ENCODE data around the gene TRMT11. TPM values are rescaled to one million over a fixed set of nuclear protein-coding genes. Genes with fewer than 3 reads are reported as not detected.

Gene TRMT11
- total and polyA plus RNA-seq, 2 of the 13 experiments (the other 11 are each of a cell fraction or from before 2014, with no cell fraction given), result 42.2 to 81.9 TPM

DNA sequence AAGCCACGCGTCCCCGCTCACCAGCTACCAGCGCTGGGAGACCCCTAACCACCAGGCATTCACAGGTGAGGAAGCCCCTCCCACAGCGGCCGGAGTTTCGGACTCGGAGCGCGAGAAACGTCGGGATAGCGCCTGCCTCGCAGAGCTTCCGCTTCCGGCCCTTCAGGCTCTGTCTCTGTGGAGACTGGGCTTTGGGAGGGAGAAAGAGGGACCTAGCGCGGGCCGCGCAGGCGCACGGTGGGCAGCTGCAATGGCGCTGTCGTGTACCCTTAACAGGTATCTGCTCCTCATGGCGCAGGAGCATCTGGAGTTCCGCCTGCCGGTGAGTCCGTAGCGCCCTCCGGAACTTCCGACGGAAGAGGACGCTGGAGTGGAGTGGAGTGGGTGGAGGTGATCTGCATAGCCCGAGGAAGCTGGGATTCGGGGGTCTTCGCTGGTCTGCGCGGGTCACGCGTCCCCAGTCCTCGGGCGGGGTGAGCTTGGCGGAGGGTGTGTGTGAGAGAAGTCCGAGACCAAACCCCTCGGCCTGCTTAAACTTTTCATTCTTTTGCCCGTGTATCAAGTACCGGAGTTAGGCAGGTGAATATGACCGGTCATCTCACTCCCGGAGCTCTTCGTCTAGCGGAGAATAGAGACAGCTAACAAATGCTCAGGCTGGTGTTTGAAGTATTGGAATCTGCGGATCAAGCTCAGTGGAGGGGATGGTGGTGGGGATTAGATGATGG lies at the start of gene TRMT11 (continued):
- TF ChIP-seq, protein P1, sequence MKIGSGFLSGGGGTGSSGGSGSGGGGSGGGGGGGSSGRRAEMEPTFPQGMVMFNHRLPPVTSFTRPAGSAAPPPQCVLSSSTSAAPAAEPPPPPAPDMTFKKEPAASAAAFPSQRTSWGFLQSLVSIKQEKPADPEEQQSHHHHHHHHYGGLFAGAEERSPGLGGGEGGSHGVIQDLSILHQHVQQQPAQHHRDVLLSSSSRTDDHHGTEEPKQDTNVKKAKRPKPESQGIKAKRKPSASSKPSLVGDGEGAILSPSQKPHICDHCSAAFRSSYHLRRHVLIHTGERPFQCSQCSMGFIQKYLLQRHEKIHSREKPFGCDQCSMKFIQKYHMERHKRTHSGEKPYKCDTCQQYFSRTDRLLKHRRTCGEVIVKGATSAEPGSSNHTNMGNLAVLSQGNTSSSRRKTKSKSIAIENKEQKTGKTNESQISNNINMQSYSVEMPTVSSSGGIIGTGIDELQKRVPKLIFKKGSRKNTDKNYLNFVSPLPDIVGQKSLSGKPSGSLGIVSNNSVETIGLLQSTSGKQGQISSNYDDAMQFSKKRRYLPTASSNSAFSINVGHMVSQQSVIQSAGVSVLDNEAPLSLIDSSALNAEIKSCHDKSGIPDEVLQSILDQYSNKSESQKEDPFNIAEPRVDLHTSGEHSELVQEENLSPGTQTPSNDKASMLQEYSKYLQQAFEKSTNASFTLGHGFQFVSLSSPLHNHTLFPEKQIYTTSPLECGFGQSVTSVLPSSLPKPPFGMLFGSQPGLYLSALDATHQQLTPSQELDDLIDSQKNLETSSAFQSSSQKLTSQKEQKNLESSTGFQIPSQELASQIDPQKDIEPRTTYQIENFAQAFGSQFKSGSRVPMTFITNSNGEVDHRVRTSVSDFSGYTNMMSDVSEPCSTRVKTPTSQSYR (CRISPR knock-in tag; IDR thresholded peaks at IDR 0.05; ENCODE audit: borderline replicate concordance), result no peak
- TF ChIP-seq, protein P2, sequence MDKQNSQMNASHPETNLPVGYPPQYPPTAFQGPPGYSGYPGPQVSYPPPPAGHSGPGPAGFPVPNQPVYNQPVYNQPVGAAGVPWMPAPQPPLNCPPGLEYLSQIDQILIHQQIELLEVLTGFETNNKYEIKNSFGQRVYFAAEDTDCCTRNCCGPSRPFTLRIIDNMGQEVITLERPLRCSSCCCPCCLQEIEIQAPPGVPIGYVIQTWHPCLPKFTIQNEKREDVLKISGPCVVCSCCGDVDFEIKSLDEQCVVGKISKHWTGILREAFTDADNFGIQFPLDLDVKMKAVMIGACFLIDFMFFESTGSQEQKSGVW (CRISPR knock-in tag; IDR thresholded peaks at IDR 0.05; ENCODE audit: borderline replicate concordance), result no peak; the same call in 1 of the 2 replicates
- TF ChIP-seq, protein P3, sequence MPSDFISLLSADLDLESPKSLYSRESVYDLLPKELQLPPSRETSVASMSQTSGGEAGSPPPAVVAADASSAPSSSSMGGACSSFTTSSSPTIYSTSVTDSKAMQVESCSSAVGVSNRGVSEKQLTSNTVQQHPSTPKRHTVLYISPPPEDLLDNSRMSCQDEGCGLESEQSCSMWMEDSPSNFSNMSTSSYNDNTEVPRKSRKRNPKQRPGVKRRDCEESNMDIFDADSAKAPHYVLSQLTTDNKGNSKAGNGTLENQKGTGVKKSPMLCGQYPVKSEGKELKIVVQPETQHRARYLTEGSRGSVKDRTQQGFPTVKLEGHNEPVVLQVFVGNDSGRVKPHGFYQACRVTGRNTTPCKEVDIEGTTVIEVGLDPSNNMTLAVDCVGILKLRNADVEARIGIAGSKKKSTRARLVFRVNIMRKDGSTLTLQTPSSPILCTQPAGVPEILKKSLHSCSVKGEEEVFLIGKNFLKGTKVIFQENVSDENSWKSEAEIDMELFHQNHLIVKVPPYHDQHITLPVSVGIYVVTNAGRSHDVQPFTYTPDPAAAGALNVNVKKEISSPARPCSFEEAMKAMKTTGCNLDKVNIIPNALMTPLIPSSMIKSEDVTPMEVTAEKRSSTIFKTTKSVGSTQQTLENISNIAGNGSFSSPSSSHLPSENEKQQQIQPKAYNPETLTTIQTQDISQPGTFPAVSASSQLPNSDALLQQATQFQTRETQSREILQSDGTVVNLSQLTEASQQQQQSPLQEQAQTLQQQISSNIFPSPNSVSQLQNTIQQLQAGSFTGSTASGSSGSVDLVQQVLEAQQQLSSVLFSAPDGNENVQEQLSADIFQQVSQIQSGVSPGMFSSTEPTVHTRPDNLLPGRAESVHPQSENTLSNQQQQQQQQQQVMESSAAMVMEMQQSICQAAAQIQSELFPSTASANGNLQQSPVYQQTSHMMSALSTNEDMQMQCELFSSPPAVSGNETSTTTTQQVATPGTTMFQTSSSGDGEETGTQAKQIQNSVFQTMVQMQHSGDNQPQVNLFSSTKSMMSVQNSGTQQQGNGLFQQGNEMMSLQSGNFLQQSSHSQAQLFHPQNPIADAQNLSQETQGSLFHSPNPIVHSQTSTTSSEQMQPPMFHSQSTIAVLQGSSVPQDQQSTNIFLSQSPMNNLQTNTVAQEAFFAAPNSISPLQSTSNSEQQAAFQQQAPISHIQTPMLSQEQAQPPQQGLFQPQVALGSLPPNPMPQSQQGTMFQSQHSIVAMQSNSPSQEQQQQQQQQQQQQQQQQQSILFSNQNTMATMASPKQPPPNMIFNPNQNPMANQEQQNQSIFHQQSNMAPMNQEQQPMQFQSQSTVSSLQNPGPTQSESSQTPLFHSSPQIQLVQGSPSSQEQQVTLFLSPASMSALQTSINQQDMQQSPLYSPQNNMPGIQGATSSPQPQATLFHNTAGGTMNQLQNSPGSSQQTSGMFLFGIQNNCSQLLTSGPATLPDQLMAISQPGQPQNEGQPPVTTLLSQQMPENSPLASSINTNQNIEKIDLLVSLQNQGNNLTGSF (CRISPR knock-in tag; IDR thresholded peaks at IDR 0.05), result peak; percentile 37; the same call in 1 of the 2 replicates
- TF ChIP-seq GATA4 (IDR thresholded peaks at IDR 0.05; ENCODE audit: borderline replicate concordance, low read depth), result peak; percentile 75; the same call in 1 of the 2 replicates
- TF ChIP-seq ZNF136 (CRISPR knock-in tag; IDR thresholded peaks at IDR 0.05; ENCODE audit: low read depth), result peak; percentile 93
- TF ChIP-seq, protein P4, sequence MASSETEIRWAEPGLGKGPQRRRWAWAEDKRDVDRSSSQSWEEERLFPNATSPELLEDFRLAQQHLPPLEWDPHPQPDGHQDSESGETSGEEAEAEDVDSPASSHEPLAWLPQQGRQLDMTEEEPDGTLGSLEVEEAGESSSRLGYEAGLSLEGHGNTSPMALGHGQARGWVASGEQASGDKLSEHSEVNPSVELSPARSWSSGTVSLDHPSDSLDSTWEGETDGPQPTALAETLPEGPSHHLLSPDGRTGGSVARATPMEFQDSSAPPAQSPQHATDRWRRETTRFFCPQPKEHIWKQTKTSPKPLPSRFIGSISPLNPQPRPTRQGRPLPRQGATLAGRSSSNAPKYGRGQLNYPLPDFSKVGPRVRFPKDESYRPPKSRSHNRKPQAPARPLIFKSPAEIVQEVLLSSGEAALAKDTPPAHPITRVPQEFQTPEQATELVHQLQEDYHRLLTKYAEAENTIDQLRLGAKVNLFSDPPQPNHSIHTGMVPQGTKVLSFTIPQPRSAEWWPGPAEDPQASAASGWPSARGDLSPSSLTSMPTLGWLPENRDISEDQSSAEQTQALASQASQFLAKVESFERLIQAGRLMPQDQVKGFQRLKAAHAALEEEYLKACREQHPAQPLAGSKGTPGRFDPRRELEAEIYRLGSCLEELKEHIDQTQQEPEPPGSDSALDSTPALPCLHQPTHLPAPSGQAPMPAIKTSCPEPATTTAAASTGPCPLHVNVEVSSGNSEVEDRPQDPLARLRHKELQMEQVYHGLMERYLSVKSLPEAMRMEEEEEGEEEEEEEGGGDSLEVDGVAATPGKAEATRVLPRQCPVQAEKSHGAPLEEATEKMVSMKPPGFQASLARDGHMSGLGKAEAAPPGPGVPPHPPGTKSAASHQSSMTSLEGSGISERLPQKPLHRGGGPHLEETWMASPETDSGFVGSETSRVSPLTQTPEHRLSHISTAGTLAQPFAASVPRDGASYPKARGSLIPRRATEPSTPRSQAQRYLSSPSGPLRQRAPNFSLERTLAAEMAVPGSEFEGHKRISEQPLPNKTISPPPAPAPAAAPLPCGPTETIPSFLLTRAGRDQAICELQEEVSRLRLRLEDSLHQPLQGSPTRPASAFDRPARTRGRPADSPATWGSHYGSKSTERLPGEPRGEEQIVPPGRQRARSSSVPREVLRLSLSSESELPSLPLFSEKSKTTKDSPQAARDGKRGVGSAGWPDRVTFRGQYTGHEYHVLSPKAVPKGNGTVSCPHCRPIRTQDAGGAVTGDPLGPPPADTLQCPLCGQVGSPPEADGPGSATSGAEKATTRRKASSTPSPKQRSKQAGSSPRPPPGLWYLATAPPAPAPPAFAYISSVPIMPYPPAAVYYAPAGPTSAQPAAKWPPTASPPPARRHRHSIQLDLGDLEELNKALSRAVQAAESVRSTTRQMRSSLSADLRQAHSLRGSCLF (CRISPR knock-in tag; IDR thresholded peaks at IDR 0.05; ENCODE audit: borderline replicate concordance), result peak; percentile 4; the same call in 1 of the 2 replicates
- TF ChIP-seq, protein P5, sequence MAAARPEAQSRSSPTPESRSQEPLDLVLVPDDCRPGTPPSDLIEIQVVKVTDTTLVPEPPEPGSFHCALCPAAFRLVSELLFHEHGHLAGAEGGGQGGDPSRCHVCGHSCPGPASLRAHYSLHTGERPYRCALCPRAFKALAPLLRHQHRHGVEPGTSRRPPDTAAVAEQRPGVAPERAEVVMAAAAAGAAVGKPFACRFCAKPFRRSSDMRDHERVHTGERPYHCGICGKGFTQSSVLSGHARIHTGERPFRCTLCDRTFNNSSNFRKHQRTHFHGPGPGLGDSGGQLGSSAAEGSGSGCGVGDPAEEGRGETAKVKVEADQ (CRISPR knock-in tag; IDR thresholded peaks at IDR 0.05; ENCODE audit: borderline replicate concordance), result peak; percentile 80; the same call in 1 of the 2 replicates
- TF ChIP-seq YY1 (IDR thresholded peaks at IDR 0.05; ENCODE audit: insufficient read depth, insufficient replicate concordance, low read depth, low read length), result peak; percentile 96
- no peak for TF ChIP-seq RAD51 (IDR thresholded peaks at IDR 0.05; ENCODE audit: borderline replicate concordance)
- TF ChIP-seq ZNF672 (CRISPR knock-in tag; IDR thresholded peaks at IDR 0.05), result no peak

All from HepG2 (cell line).